Measurements from ENCODE around the gene MRPS23. TPM values are rescaled to one million over a fixed set of nuclear protein-coding genes. Genes with fewer than 3 reads are reported as not detected.

Gene MRPS23
- polyA plus RNA-seq, 2 of the 4 experiments (the other 2 are of a cell fraction), result 110 to 153 TPM

GRCh38 chr17:57803021-57803420, 46.8 kb downstream of the MRPS23 start:
- Histone ChIP-seq H3K9me3 (0 out of 3 replicates have a peak, but pooled peaks cover 3% of the 10 kb centered on the region), H3K4me3 (no peak overlapping the region), H3K4me1 (no peaks in the 10 kb centered on the region), H3K4me2 (no peak overlapping the region), H3K27ac (no peak overlapping the region)
- POLR2A ChIA-PET, result interaction anchor here (0.6 kb wide), 1 partner anchor 20 kb away, joined by 3 read pairs; no protein-coding TSS in a partner anchor
- DNase-seq (ENCODE audit: low read depth in 1 of 2, low spot score in 1 of 2) (no peak), FAIRE-seq (no peak), ATAC-seq (no peak)
- CTCF ChIA-PET, result interaction anchor here (0.6 to 6.7 kb wide), 8 partner anchors 10 to 1201 kb away, joined by 3 to 50 read pairs (median 4); no protein-coding TSS in a partner anchor
- WGBS (ENCODE audit: missing lambda C conversion rate), result 21% methylated on average over 4 of the region's 4 CpGs
- no peak for TF ChIP-seq POLR2AphosphoS2 (conservative IDR thresholded peaks at IDR 0.05; ENCODE audit: low read length)
- no peak for TF ChIP-seq ATOH8 (CRISPR knock-in tag; IDR thresholded peaks at IDR 0.05; ENCODE audit: low read depth)
- no peak for TF ChIP-seq ELK1 (IDR thresholded peaks at IDR 0.05; ENCODE audit: low read depth, low read length)
- no peak for TF ChIP-seq EHMT2 (IDR thresholded peaks at IDR 0.05; ENCODE audit: low read depth)
- TF ChIP-seq, protein P1, sequence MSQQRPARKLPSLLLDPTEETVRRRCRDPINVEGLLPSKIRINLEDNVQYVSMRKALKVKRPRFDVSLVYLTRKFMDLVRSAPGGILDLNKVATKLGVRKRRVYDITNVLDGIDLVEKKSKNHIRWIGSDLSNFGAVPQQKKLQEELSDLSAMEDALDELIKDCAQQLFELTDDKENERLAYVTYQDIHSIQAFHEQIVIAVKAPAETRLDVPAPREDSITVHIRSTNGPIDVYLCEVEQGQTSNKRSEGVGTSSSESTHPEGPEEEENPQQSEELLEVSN (IDR thresholded peaks at IDR 0.05; ENCODE audit: borderline replicate concordance, low read depth), result no peak
- no peak for TF ChIP-seq MAZ (IDR thresholded peaks at IDR 0.05; ENCODE audit: borderline replicate concordance, low read depth, low read length)
- TF ChIP-seq, protein P2, sequence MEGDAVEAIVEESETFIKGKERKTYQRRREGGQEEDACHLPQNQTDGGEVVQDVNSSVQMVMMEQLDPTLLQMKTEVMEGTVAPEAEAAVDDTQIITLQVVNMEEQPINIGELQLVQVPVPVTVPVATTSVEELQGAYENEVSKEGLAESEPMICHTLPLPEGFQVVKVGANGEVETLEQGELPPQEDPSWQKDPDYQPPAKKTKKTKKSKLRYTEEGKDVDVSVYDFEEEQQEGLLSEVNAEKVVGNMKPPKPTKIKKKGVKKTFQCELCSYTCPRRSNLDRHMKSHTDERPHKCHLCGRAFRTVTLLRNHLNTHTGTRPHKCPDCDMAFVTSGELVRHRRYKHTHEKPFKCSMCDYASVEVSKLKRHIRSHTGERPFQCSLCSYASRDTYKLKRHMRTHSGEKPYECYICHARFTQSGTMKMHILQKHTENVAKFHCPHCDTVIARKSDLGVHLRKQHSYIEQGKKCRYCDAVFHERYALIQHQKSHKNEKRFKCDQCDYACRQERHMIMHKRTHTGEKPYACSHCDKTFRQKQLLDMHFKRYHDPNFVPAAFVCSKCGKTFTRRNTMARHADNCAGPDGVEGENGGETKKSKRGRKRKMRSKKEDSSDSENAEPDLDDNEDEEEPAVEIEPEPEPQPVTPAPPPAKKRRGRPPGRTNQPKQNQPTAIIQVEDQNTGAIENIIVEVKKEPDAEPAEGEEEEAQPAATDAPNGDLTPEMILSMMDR (IDR thresholded peaks at IDR 0.05), result no peak
- no peak for TF ChIP-seq NPAS2 (CRISPR knock-in tag; IDR thresholded peaks at IDR 0.05; ENCODE audit: borderline replicate concordance)

GRCh38 chr17:57801044-57801711, 48.7 kb downstream of the MRPS23 start:
- Histone ChIP-seq H3K4me1 (no peaks in the 10 kb centered on the region), H3K27ac (no peak overlapping the region), H3K9me3 (0 out of 3 replicates have a peak, but pooled peaks cover 3% of the 10 kb centered on the region), H3K4me2 (no peak overlapping the region), H3K4me3 (no peak overlapping the region)
- DNase-seq (ENCODE audit: low read depth in 1 of 2, low spot score in 1 of 2) (no peak), FAIRE-seq (no peak), ATAC-seq (no peak)
- TF ChIP-seq FOSB (CRISPR knock-in tag; IDR thresholded peaks at IDR 0.05) (no peak), BCL3 (IDR thresholded peaks at IDR 0.05) (no peak), HMGXB4 (CRISPR knock-in tag; IDR thresholded peaks at IDR 0.05; ENCODE audit: borderline replicate concordance) (no peak), HOXB5 (CRISPR knock-in tag; IDR thresholded peaks at IDR 0.05) (no peak), BHLHE40 (IDR thresholded peaks at IDR 0.05; ENCODE audit: low read depth, low read length) (no peak), RCOR1 (IDR thresholded peaks at IDR 0.05; ENCODE audit: low read depth, low read length) (no peak), CBX2 (IDR thresholded peaks at IDR 0.05; ENCODE audit: borderline replicate concordance, low read depth) (no peak), FOSL2 (IDR thresholded peaks at IDR 0.05) (no peak), FOSL2 (CRISPR knock-in tag; IDR thresholded peaks at IDR 0.05) (no peak), PBX3 (IDR thresholded peaks at IDR 0.05) (no peak), ZNF302 (CRISPR knock-in tag; IDR thresholded peaks at IDR 0.05) (no peak), CBX8 (IDR thresholded peaks at IDR 0.05) (no peak), EHF (CRISPR knock-in tag; IDR thresholded peaks at IDR 0.05) (no peak), JUN (IDR thresholded peaks at IDR 0.05) (no peak), RARB (CRISPR knock-in tag; IDR thresholded peaks at IDR 0.05) (no peak), JUNB (IDR thresholded peaks at IDR 0.05) (no peak)
- WGBS (ENCODE audit: missing lambda C conversion rate), result 43% methylated on average over 3 of the region's 3 CpGs
- CTCF ChIA-PET, result interaction anchor here (0.7 to 6.7 kb wide), 6 partner anchors 17 to 640 kb away, joined by 3 to 50 read pairs (median 3); no protein-coding TSS in a partner anchor
- POLR2A ChIA-PET, result no interaction called here

Data from A549 (cell line).